Coronary artery (tissue), 2 donors: Measurements from ENCODE around the gene POU6F1.
A peak's percentile ranks its signal among the peaks of the same experiment; 100 is the strongest.

Experiments used
- DNase-seq: peaks from one replicate; pipeline ENCODE4 v3.0.0-alpha.2; 2017; ENCODE audit warnings: low spot score
- H3K27ac ChIP-seq, 2 donors: fragments of 200-600 bp; sonication (generic); one replicate each; pipeline ENCODE4 v1.5.1; 2016 to 2019
- H3K4me3 ChIP-seq: fragments of 200-600 bp; sonication (generic); 2 replicates; pipeline ENCODE4 v1.5.1; 2016; ENCODE audit warnings: mild to moderate bottlenecking, moderate library complexity
- TF ChIP-seq, protein P1 (sequence below): fragments of 200-600 bp; sonication (generic); IDR thresholded peaks from one replicate; pipeline ENCODE4 v1.5.1; 2019; ENCODE audit warnings: antibody characterized with exemption

The POU6F1 gene

DNA sequence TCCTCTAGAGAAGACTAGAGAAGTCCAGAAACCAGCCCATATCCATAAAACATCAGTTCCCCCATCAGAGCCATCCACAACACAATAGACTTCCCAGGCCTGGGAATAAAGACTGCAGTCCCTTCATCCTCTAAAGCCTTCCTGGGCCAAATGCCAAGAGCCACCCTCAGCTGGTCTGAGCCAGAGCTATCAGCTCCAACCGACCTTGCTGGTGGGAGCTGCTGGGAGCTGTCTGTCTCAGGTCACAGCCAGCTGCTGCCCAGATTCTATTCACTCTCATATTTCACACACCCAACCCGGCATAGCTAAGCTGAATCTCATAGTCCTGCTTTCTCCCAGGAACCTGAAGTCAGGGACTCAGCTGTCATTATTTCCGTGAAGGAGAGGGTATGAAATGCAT lies 34.0 kb downstream of the POU6F1 start:
- TF ChIP-seq, protein P1, sequence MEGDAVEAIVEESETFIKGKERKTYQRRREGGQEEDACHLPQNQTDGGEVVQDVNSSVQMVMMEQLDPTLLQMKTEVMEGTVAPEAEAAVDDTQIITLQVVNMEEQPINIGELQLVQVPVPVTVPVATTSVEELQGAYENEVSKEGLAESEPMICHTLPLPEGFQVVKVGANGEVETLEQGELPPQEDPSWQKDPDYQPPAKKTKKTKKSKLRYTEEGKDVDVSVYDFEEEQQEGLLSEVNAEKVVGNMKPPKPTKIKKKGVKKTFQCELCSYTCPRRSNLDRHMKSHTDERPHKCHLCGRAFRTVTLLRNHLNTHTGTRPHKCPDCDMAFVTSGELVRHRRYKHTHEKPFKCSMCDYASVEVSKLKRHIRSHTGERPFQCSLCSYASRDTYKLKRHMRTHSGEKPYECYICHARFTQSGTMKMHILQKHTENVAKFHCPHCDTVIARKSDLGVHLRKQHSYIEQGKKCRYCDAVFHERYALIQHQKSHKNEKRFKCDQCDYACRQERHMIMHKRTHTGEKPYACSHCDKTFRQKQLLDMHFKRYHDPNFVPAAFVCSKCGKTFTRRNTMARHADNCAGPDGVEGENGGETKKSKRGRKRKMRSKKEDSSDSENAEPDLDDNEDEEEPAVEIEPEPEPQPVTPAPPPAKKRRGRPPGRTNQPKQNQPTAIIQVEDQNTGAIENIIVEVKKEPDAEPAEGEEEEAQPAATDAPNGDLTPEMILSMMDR, result no peak
- no peak overlapping the region for H3K27ac ChIP-seq
- no peak for DNase-seq

GRCh38 chr12:51183349-51183748 lies 34.5 kb downstream of the POU6F1 start:
- Histone ChIP-seq H3K27ac (no peak overlapping the region), H3K4me3 (no peak overlapping the region)
- TF ChIP-seq, protein P1, result no peak
- no peak for DNase-seq

More for the DNA sequence above, 34.0 kb downstream of the POU6F1 start:
- H3K4me3 ChIP-seq, result no peak overlapping the region

- DNase-seq, result no peak
- TF ChIP-seq, protein P1, result no peak
- Histone ChIP-seq H3K4me3 (no peak overlapping the region), H3K27ac (no peak overlapping the region)
Measured at GRCh38 chr12:51181558-51181957, 36.3 kb downstream of the POU6F1 start.

- TF ChIP-seq, protein P1, result no peak
- no peak for DNase-seq
- Histone ChIP-seq H3K4me3 (no peak overlapping the region), H3K27ac (no peak overlapping the region)
Measured at GRCh38 chr12:51177897-51178296, 40.0 kb downstream of the POU6F1 start.

DNA sequence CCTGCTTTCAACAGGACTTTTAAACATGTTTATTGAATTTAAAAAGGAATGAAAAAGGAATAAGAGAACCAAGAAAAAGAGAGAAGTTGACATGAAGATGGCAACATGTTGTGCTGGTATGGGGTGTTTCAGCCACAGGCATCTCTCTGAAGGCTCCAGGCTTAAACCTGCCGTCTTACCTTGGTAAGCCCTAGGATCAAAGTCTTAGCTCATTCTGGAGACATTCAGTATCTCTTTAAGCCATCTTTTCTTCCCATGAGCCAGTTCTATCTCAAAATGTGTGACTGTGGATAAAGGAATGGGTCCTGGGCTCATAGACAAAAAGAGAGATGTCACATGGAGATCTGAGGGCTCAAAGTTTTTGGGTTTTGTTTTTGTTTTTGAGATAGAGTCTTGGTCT lies 43.4 kb downstream of the POU6F1 start:
- no peak overlapping the region for H3K27ac ChIP-seq
- TF ChIP-seq, protein P1, result no peak
- no peak for DNase-seq
- H3K4me3 ChIP-seq, result no peak overlapping the region

GRCh38 chr12:51172515-51173431 lies 45.1 kb downstream of the POU6F1 start, which contains the start of gene TFCP2:
Gene TFCP2 (minus strand): TSS chr12:51173135. CDS start chr12:51172422, 713 bp downstream.
- TF ChIP-seq, protein P1, result no peak
- peak; percentile 98 for DNase-seq
- peak within 1 kb of the TSS; percentile 84 for H3K4me3 ChIP-seq
- H3K27ac ChIP-seq, result peak within 1 kb of the TSS; percentile 95 to 97
